CD4-positive, alpha-beta T cell treated with Interleukin-17A for 4 hours (primary cell): ENCODE data around the gene WASF1.
A peak's percentile ranks its signal among the peaks of the same experiment; 100 is the strongest.
"Not testable (repeated sequence)": the region's sequence is repeated elsewhere in the genome, so short reads cannot be mapped to it uniquely, and the experiment has no call there.

Experiments
- DNase-seq: peaks from one replicate; pipeline ENCODE4 v3.0.0-alpha.2; 2020; ENCODE audit warnings: mixed read lengths

Gene WASF1

DNA sequence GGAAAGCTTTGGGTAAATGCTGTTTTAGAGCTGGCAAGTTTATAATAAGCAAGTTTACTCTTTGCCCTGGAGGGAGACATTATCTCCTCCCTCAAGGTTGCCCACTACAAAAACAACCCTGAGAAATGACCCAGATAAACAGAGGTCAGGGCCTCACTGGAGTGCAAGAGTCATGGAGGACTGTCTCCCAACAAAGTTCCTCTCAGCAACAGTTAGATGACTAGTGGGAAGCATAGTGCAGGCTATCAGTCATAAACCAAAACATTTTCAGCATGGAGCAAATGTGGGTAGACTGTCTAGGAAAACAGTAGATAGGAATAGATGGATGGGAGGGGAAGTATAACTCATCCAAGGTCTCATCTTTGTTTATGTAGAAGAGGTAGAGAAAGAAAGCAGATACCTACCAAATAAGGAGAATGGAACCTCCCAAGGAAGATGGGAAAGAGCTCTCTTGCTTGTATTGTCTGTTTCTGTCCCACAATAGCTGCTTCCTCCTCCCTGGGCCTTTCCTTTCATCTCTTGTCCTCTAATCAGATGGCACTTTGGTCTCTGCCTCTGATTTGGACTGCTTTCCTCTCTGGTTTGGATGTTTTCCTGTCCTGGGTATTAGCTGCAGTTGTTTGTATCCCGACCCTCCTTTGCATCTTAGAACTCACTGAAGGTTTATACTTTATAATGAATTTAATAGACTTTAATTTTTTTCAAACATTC lies 95.4 kb downstream of the WASF1 start:
- no peak for DNase-seq

DNA sequence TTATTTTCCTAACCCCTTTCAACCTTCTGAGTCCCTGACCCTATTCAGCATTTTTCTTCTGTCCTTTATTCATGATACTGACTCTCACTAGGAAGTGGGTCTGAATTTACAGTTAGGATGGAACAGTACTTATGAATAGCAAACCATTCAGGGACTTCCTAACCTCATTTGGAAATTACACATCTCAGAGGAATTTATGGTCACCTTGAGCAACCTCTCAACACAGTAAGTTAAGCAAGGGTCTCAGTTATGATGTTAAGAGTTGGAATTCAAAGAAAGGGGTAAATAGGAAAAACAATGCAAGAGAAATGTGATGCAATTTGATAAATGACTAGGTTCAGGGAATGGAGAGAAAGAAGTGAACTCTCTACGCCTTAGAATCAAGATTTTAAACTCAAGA lies 104.1 kb downstream of the WASF1 start:
- no peak for DNase-seq

DNA sequence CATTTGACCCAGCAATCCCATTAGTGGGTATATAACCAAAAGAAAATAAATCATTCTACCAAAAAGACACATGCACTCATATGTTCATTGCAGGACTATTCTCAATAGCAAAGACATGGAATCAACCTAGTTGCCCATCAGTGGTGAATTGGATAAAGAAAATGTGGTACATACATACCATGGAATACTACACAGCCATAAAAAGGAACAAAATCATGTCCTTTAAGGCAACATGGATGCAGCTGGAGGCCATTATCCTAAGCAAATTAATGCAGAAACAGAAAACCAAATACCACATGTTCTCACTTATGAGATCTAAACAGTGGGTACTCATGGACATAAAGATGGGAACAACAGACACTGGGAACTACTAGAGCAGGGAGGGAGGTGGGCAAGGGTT lies 106.0 kb downstream of the WASF1 start:
- DNase-seq = not testable (repeated sequence)

DNA sequence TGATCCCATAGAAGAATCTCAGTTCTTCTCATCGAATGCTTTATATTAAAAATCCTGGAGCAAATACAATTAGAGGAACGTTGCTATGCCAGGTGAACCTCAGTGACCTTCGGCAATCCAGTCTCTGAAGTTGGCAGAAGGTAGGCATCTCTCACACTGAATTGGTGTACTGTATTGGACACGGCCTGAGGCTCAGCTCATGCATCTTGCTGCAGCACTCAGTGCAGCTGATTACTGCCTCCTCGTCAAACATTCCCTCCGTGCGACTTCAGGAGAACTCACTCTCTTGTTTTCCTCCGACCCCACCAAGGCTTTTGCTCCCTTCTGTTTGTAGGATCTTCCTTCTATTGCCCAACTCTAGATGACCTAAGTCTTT lies 110.9 kb downstream of the WASF1 start:
- no peak for DNase-seq

DNA sequence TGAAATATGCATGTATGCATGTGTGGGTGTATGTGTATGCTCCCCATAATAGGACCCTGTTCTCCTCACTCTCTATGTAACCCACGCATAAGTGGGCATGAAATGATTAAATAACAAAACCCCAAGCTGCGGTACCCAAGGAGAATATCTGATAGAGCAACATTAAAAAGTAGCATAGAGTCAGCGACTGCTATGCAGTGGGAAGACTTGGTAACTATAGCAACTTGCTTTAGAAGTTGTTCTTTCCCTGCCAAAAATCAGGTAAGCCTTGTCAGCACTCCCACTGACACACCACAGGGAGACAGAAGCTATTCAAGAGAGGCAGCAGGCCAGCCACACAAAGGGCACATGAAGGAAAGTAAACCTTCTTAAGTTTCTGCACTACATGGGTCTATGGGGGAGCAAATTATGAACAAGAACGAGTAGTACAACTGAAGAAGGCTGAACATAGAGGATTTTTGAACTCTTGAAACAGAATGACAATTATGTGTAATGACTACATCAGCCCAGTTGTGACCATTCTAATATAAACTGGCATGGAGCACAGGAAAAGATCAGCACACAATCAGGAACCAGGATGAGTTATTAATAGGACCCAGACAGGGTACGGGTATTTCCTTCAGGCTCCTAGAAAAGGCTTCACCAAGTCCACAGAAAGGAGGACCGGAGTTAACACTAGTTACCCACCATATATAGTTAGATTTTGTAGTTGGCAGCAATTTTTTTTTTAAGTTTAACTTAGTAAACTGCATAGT lies 111.5 kb downstream of the WASF1 start:
- DNase-seq = no peak

DNA sequence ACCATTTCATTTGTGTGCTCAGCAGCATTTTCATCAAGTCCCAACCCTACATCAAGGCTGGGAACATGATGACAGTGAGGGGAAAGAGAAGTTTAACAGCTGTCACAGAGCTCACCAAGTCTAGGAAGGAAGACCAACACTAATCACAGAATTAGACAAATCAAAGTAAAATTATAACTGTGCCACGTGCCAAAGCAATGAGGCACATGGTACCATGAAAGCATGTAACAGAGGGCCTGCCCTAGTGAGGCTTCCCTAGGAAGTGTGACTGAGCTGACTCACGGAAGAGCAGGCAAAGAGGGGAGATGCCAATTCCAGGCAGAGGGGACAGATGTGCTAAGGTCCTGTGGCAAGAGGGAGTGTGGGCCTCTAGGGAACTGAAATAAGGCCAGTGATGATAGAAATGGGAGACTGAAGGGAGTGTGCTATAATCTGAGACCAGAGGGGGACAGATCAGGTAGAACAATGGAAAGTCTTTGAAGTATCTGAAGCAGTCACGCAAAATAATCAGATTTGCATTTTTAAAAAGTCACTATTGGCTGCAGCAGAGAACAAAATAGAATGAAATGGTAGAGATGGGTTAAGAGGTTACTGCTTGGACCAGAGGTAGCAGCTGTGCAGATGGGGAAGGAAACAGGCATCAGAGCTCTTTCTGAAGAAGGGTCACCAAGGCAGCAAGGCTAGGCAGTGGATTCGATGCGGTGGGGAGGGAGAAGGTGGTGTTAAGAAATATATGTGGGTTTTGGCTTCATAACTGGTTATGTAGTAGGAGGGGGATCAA lies 114.5 kb downstream of the WASF1 start:
- DNase-seq = no peak

DNA sequence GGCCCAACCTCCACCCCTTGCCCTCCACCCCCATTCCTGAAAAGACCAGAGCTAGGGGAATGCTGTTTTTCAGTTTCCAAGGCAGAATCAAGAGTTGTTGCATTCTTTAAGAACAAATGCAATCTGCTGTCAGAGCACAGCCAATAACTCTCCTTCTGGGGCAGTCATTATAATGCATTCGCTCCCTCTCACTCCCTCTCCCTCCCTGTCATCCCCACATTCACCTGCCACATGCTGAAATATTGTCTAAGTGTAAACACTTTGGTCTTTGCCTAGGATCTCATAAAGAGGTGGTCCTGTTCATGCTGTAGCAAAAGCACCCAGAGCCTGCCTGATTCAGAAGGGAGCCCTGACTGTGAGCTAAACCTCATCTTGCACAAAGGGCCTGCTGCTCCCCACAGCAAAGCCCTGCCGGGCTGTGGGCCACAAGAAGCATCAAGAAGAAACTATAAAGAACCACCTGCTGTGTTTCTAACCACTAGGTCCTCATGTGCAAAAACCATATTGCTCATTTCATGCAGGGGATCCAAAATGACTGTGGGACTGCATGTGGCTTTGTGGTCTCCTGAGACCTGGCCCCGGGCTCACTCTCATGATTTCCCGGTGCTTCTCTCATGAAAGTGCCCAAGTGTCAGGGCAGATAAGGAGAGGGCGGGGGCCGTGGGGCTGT lies 115.7 kb downstream of the WASF1 start:
- DNase-seq = no peak

DNA sequence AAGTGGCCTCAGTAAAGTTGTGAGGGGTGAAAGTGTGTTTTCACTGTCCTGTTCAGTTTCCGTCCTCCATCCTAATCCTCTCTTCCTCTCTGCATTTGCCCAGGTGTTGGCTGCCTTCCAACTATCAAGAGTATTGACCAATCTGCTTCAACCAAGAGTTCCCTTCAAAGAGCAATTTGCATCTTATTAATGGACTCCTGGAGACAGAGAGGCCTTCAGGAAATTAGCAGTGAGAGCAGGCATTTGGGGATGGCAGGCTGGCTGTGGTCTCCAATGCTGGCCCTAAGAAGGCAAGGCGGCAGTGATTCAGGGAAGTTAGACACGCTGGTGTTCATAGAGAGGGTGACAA lies 124.1 kb downstream of the WASF1 start:
- no peak for DNase-seq

DNA sequence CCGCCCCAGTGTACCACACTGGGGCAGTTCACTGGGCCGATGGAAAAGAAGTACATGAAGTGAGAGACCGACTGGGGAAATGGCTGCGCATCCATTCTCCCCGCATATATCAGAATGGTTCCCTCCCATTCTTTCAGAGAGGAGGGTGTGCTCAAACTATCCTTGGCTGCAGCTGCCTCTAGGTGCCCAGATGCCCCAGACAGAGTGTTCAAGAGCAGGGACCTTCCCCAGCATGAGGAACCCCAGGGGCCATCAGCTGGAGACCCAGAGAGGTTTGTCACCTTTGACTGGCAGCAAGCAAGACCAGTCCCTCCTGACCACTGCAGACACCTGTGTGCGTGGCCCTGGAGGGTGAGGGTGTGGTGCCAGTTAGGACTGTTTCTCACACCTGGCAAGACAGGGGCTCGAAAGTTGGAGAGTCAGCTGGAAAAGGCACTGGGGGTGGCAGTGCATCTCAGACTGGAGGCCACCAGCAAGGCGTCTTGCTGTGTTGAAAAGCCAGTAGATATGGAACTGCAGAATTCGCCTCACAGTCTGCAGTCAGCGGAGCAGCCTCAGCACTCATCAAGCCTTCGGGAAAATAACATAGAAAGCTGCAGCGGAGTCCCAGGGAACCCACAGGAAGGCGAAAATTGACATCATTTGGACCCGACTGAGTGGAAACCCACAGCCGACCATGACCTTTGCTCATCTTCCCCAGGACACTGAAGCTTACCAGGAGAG lies 124.6 kb downstream of the WASF1 start:
- DNase-seq = no peak

DNA sequence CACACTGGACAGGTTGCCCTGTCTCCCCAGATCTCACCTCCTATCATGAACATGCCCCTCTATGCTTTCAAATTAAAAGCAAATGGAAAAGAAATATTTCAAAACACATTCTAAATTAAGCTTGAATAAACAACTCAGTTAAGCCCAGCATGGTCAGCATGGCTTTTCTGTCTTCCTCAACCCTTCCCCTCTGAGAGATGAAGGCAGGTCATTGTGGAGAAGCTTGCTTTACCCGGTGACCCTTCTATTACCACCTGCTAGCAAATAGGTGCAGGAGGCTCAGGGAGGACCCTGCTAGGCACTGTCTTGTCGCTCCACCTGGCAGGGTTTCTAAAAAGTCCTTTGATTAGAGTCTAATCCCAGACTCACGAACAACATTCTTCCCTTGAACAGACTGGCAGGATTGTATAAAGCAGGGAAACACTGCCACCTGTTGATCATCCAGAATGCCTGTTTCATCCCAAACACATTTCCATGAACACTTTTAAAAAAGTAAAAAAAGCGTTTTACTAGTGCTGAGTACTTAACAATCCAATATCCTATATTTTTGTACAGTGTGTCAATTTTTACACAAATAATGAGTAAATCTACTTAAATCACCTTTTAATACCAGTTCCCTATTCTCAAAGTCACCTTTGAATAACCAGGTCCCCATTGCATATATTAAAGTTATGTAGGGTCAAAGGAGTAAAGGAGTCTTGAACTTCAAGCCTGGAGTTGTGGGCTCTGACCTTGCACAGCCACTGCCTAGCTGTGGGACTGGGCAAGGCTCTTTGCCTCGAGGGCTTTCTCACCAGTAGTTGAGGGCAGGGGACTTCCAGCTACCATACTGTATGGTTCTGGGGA lies 125.9 kb downstream of the WASF1 start:
- DNase-seq = peak; percentile 27

DNA sequence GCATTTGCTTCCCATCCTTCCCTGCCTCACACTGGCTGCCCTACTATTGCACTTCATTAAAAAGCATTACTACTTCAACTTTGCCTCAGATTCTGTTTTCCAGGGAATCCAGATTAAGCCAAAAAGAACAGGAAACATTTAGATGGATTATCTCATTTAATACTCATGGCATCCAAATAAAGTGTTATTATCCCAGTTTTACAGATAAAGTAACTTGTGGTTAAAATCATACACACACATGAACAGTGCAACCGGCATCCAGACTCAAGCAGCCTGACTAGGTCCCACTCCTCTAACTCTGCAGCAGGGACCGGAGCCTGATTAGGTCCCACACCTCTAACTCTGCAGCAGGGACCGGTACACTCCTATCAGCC lies 129.0 kb downstream of the WASF1 start:
- DNase-seq = no peak
